Esophagus muscularis mucosa (tissue), 4 donors: ENCODE results near the gene TSPO. TPM values are rescaled to one million over a fixed set of nuclear protein-coding genes. Genes with fewer than 3 reads are reported as not detected.

ENCODE experiments used
- DNase-seq: peaks from one replicate; pipeline ENCODE4 v3.0.0-alpha.2; 2017; ENCODE audit errors: extremely low spot score
- H3K27ac ChIP-seq, 4 donors: fragments of 200-600 bp; sonication (generic); replicated peaks in 1 of 4; 1 replicate in 3 of 4; 2 replicates in 1 of 4; pipeline ENCODE4 v1.5.1; 2016 to 2019; ENCODE audit warnings: mild to moderate bottlenecking in 1 of 4
- H3K27me3 ChIP-seq, 4 donors: fragments of 200-600 bp; sonication (generic); one replicate each; pipeline versions ENCODE4 v1.5.1 to v1.6.0; 2016 to 2019
- H3K36me3 ChIP-seq, 4 donors: fragments of 200-600 bp; sonication (generic); one replicate each; pipeline ENCODE4 v1.5.1; 2016 to 2019
- H3K4me1 ChIP-seq, 4 donors: fragments of 200-600 bp; sonication (generic); one replicate each; pipeline ENCODE4 v1.5.1; 2016 to 2019
- H3K4me3 ChIP-seq, 4 donors: fragments of 200-600 bp; sonication (generic); 1 replicate in 2 of 4; 2 replicates in 2 of 4; pipeline ENCODE4 v1.5.1; 2016 to 2019; ENCODE audit warnings: mild to moderate bottlenecking in 4 of 4, moderate library complexity in 1 of 4
- H3K9me3 ChIP-seq, 4 donors: fragments of 200-600 bp; sonication (generic); 1 replicate in 3 of 4; 2 replicates in 1 of 4; pipeline ENCODE4 v1.5.1; 2016 to 2019
- EP300 ChIP-seq: sonication (generic); formaldehyde crosslinking; IDR thresholded peaks from one replicate; pipeline ENCODE4 v1.6.1; 2017; ENCODE audit warnings: antibody characterized with exemption
- POLR2A ChIP-seq: fragments of 450-650 bp; IDR thresholded peaks from one replicate; pipeline ENCODE4 v1.6.1; 2017; ENCODE audit warnings: antibody characterized with exemption, moderate library complexity, mild to moderate bottlenecking, low read depth
- POLR2AphosphoS5 ChIP-seq, 2 donors: sonication (generic); formaldehyde crosslinking; IDR thresholded peaks; one replicate each; pipeline ENCODE4 v1.6.1; 2017; ENCODE audit warnings: antibody characterized with exemption in 2 of 2
- WGBS: methylation state at CpG from one replicate; pipeline ENCODE4 v1.1.5; 2018; 5-methylcytosine and 5-hydroxymethylcytosine counted together
- intact Hi-C: fragments of 100-400 bp; cut with DNase I; formaldehyde crosslinking; loops from one replicate; pipeline ENCODE4 v1.15.1; 2023
- total RNA-seq, 4 donors: library from RNA; depleted of rRNA; stranded (reverse); fragments of >200 nt; gene quantifications; one replicate each; pipeline versions ENCODE4 v1.1.0 to v1.2.1, GENCODE V29; 2016
- TF ChIP-seq, protein P1 (sequence below), 3 experiments: fragments of 200-600 bp in 2 of 3; fragments of 450-650 bp in 1 of 3; sonication (generic) in 2 of 3; IDR thresholded peaks; one replicate each; pipeline ENCODE4 v1.5.1; 2017 to 2019; ENCODE audit warnings: antibody characterized with exemption in 3 of 3, mild to moderate bottlenecking in 2 of 3, moderate library complexity in 1 of 3

Gene TSPO
- total RNA-seq, 4 donors from 2014 or later, result 172 to 191 (median 182) TPM

DNA sequence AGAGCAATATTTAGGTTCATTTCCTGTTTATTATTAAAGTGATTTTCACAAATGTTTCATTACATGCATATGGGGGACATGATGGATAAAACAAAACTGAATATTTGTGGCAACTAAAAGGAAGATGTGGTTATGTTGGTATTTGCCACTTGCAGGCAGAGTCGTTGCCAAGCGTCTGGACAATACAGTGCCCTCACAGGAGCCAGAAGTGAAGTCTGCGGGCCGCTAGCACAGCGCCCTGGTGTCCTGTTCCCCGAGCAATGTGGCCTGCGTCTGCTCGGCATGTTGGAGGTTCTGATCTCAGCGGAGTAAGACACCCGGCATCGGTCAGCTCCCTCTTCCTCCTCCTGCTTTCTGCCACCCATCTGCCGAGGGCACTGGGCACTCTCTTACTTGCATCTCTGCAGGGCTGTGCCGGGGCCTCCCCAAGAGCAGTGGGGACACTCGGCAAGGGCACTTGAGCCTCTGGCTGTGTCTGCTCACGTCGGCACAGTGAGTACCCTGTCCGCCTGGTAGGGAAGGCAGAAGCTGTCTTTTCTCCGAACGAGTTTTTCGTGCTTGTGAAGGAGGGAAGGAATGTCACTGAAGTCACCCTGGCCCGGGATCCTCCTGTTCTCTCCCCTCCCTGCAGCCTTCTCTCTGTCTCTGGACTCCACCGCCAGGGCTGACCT is 46.0 kb downstream of the TSPO start:
- no peak overlapping the region for H3K27ac ChIP-seq
- 59% methylated on average over 22 of the region's 22 CpGs for WGBS
- peaks cover 0 to 7% (median under 1%) of the 10 kb centered on the region in 4 donors for H3K36me3 ChIP-seq
- intact Hi-C loops, result no loop called here
- H3K27me3 ChIP-seq, result peaks cover 0 to 31% (median 0%) of the 10 kb centered on the region in 4 donors
- TF ChIP-seq EP300 (no peak), POLR2AphosphoS5 (IDR thresholded peaks at IDR 0.05) (peak in 1 of 2 donors; percentile 10), POLR2A (no peak)
- TF ChIP-seq, protein P1, sequence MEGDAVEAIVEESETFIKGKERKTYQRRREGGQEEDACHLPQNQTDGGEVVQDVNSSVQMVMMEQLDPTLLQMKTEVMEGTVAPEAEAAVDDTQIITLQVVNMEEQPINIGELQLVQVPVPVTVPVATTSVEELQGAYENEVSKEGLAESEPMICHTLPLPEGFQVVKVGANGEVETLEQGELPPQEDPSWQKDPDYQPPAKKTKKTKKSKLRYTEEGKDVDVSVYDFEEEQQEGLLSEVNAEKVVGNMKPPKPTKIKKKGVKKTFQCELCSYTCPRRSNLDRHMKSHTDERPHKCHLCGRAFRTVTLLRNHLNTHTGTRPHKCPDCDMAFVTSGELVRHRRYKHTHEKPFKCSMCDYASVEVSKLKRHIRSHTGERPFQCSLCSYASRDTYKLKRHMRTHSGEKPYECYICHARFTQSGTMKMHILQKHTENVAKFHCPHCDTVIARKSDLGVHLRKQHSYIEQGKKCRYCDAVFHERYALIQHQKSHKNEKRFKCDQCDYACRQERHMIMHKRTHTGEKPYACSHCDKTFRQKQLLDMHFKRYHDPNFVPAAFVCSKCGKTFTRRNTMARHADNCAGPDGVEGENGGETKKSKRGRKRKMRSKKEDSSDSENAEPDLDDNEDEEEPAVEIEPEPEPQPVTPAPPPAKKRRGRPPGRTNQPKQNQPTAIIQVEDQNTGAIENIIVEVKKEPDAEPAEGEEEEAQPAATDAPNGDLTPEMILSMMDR (IDR thresholded peaks at IDR 0.05), result no peak
- no peaks in the 10 kb centered on the region for H3K9me3 ChIP-seq
- H3K4me3 ChIP-seq, result no peak overlapping the region
- no peak for DNase-seq
- H3K4me1 ChIP-seq, result no peaks in the 10 kb centered on the region

DNA sequence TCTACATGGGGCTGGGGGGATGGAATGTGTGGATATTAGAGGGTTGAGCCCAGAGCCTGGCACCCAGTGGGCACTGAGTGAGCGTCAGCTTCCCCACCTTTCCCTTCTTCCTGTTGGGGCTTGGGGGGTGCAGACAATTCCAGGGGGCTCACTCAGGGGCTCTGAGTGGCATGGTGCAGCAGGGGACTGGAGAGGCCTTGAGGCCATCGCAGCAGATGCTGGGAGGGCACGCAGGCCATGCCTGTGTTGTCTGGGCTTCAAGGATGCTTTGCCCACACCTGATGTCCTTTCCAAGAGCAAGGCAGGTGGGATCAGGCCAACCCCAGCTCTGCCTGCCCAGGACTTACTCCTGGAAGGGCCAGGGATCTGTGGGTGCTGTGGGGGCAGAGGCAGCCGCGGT is 46.8 kb downstream of the TSPO start:
- Histone ChIP-seq H3K4me1 (no peaks in the 10 kb centered on the region), H3K36me3 (peaks cover 0 to 8% (median 3%) of the 10 kb centered on the region in 4 donors), H3K27ac (no peak overlapping the region), H3K4me3 (no peak overlapping the region), H3K9me3 (no peaks in the 10 kb centered on the region), H3K27me3 (peaks cover 0 to 31% (median 0%) of the 10 kb centered on the region in 4 donors)
- 94% methylated on average over 2 of the region's 5 CpGs for WGBS
- no peak for DNase-seq
- intact Hi-C loops, result no loop called here
- TF ChIP-seq, protein P1 (IDR thresholded peaks at IDR 0.05), result no peak
- TF ChIP-seq POLR2A, result no peak
- TF ChIP-seq POLR2AphosphoS5 (IDR thresholded peaks at IDR 0.05), result no peak
- no peak for TF ChIP-seq EP300

DNA sequence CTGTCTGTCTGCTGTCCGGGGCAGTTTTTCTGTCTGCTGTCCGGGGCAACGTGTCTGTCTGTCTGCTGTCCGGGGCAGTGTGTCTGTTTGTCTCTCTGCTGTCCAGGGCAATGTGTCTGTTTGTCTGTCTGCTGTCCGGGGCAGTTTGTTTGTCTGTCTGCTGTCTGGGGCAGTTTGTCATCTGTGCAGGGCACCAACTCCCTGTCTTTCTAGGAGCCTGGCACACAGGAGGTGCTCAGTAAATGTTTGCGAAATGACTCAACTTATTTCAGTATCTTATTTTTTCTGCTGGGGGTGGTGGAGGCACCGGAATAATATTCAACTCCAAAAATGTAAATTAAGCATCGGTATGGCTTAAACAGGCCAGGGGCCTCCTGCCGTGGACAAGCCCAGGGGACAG is 47.6 kb downstream of the TSPO start:
- Histone ChIP-seq H3K9me3 (no peaks in the 10 kb centered on the region), H3K4me3 (no peak overlapping the region), H3K27ac (no peak overlapping the region), H3K4me1 (no peaks in the 10 kb centered on the region), H3K36me3 (peaks cover 0 to 14% (median 3%) of the 10 kb centered on the region in 4 donors), H3K27me3 (peaks cover 0 to 31% (median 0%) of the 10 kb centered on the region in 4 donors)
- TF ChIP-seq POLR2AphosphoS5 (IDR thresholded peaks at IDR 0.05) (no peak), EP300 (no peak), POLR2A (no peak)
- TF ChIP-seq, protein P1 (IDR thresholded peaks at IDR 0.05), result no peak
- WGBS, result 69% methylated on average over 8 of the region's 9 CpGs
- DNase-seq, result no peak
- intact Hi-C loops, result no loop called here

DNA sequence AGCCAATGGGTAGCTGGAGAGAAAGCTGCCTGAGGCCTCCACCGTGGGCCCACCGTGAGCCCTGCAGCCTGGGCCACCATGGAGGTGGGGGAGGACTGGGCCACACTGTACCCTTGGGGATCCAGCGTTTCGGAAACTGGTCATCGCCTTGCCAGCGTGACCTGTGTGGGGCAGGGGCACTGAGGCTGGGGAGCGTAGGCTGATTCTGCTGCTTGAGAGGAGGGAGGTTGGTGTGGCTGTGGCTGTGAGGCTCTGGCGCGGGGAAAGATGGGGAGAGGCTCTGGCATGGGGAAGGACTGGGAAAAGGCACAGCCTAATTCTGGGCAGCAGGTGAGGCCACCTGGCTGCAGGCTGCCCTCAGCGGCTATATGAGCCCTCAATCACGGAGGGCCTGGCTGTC is 48.2 kb downstream of the TSPO start:
- H3K9me3 ChIP-seq, result no peaks in the 10 kb centered on the region
- DNase-seq, result no peak
- peaks cover 0 to 15% (median 6%) of the 10 kb centered on the region in 4 donors for H3K36me3 ChIP-seq
- H3K4me1 ChIP-seq, result no peaks in the 10 kb centered on the region
- no peak overlapping the region for H3K27ac ChIP-seq
- no peak for TF ChIP-seq POLR2A
- no peak for TF ChIP-seq EP300
- no peak for TF ChIP-seq POLR2AphosphoS5 (IDR thresholded peaks at IDR 0.05)
- TF ChIP-seq, protein P1 (IDR thresholded peaks at IDR 0.05), result no peak
- WGBS, result 90% methylated on average over 11 of the region's 11 CpGs
- no peak overlapping the region for H3K4me3 ChIP-seq
- H3K27me3 ChIP-seq, result peaks cover 0 to 31% (median 0%) of the 10 kb centered on the region in 4 donors
- intact Hi-C loops, result no loop called here

DNA sequence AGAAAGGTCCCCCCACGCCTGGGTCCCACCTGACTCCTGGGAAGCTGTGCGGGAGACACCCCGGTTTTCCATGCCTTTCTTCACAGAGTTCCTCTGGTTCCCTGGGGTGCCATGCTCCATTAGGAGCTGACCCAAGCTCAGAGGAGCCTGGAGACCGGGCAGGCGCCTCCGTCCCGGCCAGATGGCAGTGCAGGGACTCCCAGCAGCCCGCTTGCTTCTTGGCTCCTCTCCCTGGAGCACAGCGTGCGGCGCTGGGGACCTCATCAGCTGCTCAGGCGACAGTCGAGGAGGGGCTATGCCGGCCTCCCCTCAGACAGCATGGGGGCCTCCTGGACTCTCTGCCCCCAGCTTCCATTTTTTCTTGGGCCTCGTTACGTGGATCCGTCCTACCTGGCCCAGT is 48.7 kb downstream of the TSPO start:
- peaks cover 0 to 31% (median 0%) of the 10 kb centered on the region in 4 donors for H3K27me3 ChIP-seq
- H3K4me3 ChIP-seq, result no peak overlapping the region
- TF ChIP-seq, protein P1 (IDR thresholded peaks at IDR 0.05), result no peak
- TF ChIP-seq EP300 (no peak), POLR2AphosphoS5 (IDR thresholded peaks at IDR 0.05) (no peak), POLR2A (no peak)
- H3K36me3 ChIP-seq, result peaks cover 0 to 15% (median 9%) of the 10 kb centered on the region in 4 donors
- intact Hi-C loops, result no loop called here
- no peak for DNase-seq
- WGBS, result 90% methylated on average over 17 of the region's 17 CpGs
- H3K9me3 ChIP-seq, result no peaks in the 10 kb centered on the region
- H3K4me1 ChIP-seq, result no peaks in the 10 kb centered on the region
- H3K27ac ChIP-seq, result no peak overlapping the region
